ENCODE measurements around the gene MRPS22. TPM values are rescaled to one million over a fixed set of nuclear protein-coding genes. Genes with fewer than 3 reads are reported as not detected.

The MRPS22 gene
- total RNA-seq, 2 donors from 2014 or later: 34.1 to 37.8 TPM

DNA sequence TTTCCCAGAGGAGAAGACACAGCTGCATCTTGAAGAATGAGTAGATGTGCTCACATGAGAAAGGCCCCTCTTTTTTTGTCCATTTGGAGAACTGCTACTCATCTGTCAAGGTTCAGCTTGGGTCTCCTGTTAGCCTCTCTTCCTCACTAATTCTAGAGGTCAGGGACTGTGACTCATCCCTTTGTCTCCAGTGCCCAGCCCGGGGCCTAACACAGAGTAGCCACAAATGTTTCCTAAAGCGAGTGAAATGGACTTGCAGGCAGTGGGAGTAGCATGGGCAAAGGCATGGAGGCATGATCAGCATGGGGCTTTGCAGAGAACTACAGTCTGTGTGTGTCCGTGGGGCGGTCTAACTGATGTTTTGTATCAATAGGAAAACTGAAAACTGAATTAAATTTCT, 33.9 kb upstream of the MRPS22 start:
- intact Hi-C loops (cut with DNase I): no loop called here

DNA sequence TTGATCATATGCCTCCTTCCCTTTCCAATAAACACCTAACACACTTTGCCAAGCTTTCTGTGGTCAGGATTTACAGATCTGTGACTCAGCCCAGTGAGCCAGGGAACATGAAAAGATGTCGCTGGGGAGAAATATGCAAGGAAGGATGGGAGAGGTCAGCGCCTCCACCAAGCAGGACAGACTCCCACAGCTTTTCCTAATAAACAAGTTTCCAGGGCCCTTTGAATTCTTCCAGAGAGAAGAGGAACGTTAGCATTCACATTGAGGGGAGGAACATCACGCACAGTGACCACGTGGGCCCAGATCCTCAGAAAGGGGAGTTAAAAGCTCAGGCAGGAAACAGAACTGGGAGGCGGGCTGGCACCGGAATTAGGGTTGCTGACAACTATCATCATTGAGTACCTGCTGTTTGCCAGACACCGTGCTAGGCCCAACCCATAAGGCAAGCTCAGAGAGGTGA, 33.3 kb upstream of the MRPS22 start:
- intact Hi-C loops (cut with DNase I): no loop called here
- H3K4me1 ChIP-seq (replicated peaks): no peaks in the 10 kb centered on the region
- TF ChIP-seq POLR2AphosphoS5 (IDR thresholded peaks at IDR 0.05): peak; percentile 17
- no peak for TF ChIP-seq POLR2A (IDR thresholded peaks at IDR 0.05)
- H3K4me3 ChIP-seq: no peak overlapping the region
- no peaks in the 10 kb centered on the region for H3K27me3 ChIP-seq (replicated peaks; ENCODE audit: insufficient read depth)
- H3K27ac ChIP-seq: peak overlapping the region in 1 of 2 donors; percentile 12
- H3K9me3 ChIP-seq: no peaks in the 10 kb centered on the region
- H3K36me3 ChIP-seq: no peaks in the 10 kb centered on the region
- DNase-seq (ENCODE audit: low spot score): no peak
- WGBS: 57% methylated on average over 8 of the region's 8 CpGs

More for the DNA sequence above, 33.9 kb upstream of the MRPS22 start:
- Histone ChIP-seq H3K4me1 (replicated peaks) (no peaks in the 10 kb centered on the region), H3K27me3 (replicated peaks; ENCODE audit: insufficient read depth) (no peaks in the 10 kb centered on the region), H3K36me3 (no peaks in the 10 kb centered on the region), H3K4me3 (no peak overlapping the region), H3K9me3 (no peaks in the 10 kb centered on the region), H3K27ac (no peak overlapping the region)
- no peak for TF ChIP-seq POLR2AphosphoS5 (IDR thresholded peaks at IDR 0.05)
- TF ChIP-seq, protein P1, sequence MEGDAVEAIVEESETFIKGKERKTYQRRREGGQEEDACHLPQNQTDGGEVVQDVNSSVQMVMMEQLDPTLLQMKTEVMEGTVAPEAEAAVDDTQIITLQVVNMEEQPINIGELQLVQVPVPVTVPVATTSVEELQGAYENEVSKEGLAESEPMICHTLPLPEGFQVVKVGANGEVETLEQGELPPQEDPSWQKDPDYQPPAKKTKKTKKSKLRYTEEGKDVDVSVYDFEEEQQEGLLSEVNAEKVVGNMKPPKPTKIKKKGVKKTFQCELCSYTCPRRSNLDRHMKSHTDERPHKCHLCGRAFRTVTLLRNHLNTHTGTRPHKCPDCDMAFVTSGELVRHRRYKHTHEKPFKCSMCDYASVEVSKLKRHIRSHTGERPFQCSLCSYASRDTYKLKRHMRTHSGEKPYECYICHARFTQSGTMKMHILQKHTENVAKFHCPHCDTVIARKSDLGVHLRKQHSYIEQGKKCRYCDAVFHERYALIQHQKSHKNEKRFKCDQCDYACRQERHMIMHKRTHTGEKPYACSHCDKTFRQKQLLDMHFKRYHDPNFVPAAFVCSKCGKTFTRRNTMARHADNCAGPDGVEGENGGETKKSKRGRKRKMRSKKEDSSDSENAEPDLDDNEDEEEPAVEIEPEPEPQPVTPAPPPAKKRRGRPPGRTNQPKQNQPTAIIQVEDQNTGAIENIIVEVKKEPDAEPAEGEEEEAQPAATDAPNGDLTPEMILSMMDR (IDR thresholded peaks at IDR 0.05): no peak
- TF ChIP-seq POLR2A (IDR thresholded peaks at IDR 0.05): no peak
- WGBS: 84% methylated on average over 4 of the region's 4 CpGs
- no peak for DNase-seq (ENCODE audit: low spot score)

DNA sequence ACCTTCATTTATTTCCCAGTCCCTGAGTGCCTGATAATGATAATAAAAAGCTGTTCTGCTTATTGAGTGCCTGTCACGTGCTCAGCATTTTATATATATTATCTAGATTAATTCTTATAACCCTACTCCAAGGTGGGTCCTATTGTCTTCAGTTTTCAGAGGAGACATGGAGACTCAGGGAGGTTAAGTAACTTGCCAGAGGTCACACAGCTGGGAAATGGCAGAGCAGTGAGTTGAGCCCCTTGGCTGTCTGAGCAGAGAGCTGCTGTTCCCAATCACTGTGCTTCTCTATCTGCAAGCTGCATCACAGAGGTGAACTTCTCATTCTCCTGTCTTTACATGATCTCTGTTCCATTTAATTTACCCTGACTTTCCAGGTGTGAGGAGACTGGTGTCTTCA, 32.3 kb upstream of the MRPS22 start:
- Histone ChIP-seq H3K36me3 (no peaks in the 10 kb centered on the region), H3K27me3 (replicated peaks; ENCODE audit: insufficient read depth) (no peaks in the 10 kb centered on the region), H3K4me3 (no peak overlapping the region), H3K4me1 (replicated peaks) (no peaks in the 10 kb centered on the region), H3K27ac (no peak overlapping the region), H3K9me3 (no peaks in the 10 kb centered on the region)
- WGBS: 79% methylated on average over 1 of the region's 1 CpG
- TF ChIP-seq POLR2AphosphoS5 (IDR thresholded peaks at IDR 0.05) (no peak), POLR2A (IDR thresholded peaks at IDR 0.05) (no peak)
- TF ChIP-seq, protein P1 (IDR thresholded peaks at IDR 0.05): no peak
- no peak for DNase-seq (ENCODE audit: low spot score)
- intact Hi-C loops (cut with DNase I): no loop called here

- H3K9me3 ChIP-seq: no peaks in the 10 kb centered on the region
- no peaks in the 10 kb centered on the region for H3K4me1 ChIP-seq (replicated peaks)
- H3K36me3 ChIP-seq: no peaks in the 10 kb centered on the region
- no peak overlapping the region for H3K27ac ChIP-seq
- TF ChIP-seq POLR2A (IDR thresholded peaks at IDR 0.05) (no peak), POLR2AphosphoS5 (IDR thresholded peaks at IDR 0.05) (no peak)
- TF ChIP-seq, protein P1 (IDR thresholded peaks at IDR 0.05): no peak
- no peaks in the 10 kb centered on the region for H3K27me3 ChIP-seq (replicated peaks; ENCODE audit: insufficient read depth)
- whole genome bisulfite sequencing: 100% methylated on average over 1 of the region's 1 CpG
- no peak overlapping the region for H3K4me3 ChIP-seq
- intact Hi-C loops (cut with DNase I): no loop called here
- no peak for DNase-seq (ENCODE audit: low spot score)
These were observed 31.4 kb upstream of the MRPS22 start for GRCh38 chr3:139312416-139312815.

DNA sequence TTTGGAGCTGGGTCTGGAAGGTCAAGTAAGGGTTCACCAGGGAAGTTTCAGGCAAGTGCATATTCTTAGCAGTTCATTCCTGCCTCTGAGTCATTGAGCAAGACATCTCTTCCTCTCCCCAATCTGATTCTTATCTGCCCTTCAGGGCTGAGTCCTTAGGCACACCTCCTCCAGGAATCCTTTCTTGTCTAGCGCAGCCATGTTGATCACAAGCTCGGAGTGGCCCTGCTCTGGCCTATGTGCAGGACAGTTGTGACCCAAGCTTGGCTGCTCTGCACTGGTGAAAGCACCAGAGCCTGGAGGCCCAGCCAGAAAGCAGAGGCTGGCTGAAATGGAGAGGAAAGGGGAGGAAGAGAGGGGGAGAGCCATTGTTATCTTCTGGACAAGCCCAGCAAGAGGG, 30.9 kb upstream of the MRPS22 start:
- H3K4me1 ChIP-seq (replicated peaks): no peaks in the 10 kb centered on the region
- no peak for TF ChIP-seq POLR2A (IDR thresholded peaks at IDR 0.05)
- TF ChIP-seq, protein P1 (IDR thresholded peaks at IDR 0.05): no peak
- TF ChIP-seq POLR2AphosphoS5 (IDR thresholded peaks at IDR 0.05): no peak
- no peak overlapping the region for H3K4me3 ChIP-seq
- intact Hi-C loops (cut with DNase I): no loop called here
- no peak overlapping the region for H3K27ac ChIP-seq
- no peaks in the 10 kb centered on the region for H3K27me3 ChIP-seq (replicated peaks; ENCODE audit: insufficient read depth)
- no peaks in the 10 kb centered on the region for H3K36me3 ChIP-seq
- DNase-seq (ENCODE audit: low spot score): no peak
- no peaks in the 10 kb centered on the region for H3K9me3 ChIP-seq
- 87% methylated on average over 2 of the region's 2 CpGs for WGBS

Measured in prostate gland (tissue), 2 donors.